GM12891 (cell line): ENCODE measurements around the gene KLHL10. TPM values are rescaled to one million over a fixed set of nuclear protein-coding genes. Genes with fewer than 3 reads are reported as not detected.

Experiments used
- DNase-seq: peaks from one replicate; pipeline ENCODE4 v3.0.0; 2011; ENCODE audit warnings: low spot score; ENCODE audit not compliant: insufficient read length
- FAIRE-seq: peaks from 2 replicates; lab custom pipeline; 2011; peaks lifted over from hg19 to GRCh38; lab: Jason Lieb, UNC
- PAX5 ChIP-seq: IDR thresholded peaks from 2 replicates; pipeline ENCODE4 v1.6.1; 2011; ENCODE audit warnings: low read length, moderate library complexity, mild to moderate bottlenecking; ENCODE audit not compliant: insufficient read depth, severe bottlenecking
- POLR2A ChIP-seq: IDR thresholded peaks from 2 replicates; pipeline ENCODE4 v1.6.1; 2011; ENCODE audit warnings: low read depth, low read length, control low read depth
- POLR2AphosphoS5 ChIP-seq: IDR thresholded peaks from 2 replicates; pipeline ENCODE4 v1.6.1; 2011; ENCODE audit warnings: low read depth, low read length, control low read depth
- POU2F2 ChIP-seq: IDR thresholded peaks from 2 replicates; pipeline ENCODE4 v1.6.1; 2011; ENCODE audit warnings: low read depth, mild to moderate bottlenecking, control low read depth, low read length, moderate library complexity
- SPI1 ChIP-seq: IDR thresholded peaks from 2 replicates; pipeline ENCODE4 v1.6.1; 2011; ENCODE audit warnings: low read depth, low read length, control low read depth
- TAF1 ChIP-seq: IDR thresholded peaks from 2 replicates; pipeline ENCODE4 v1.6.1; 2011; ENCODE audit warnings: low read depth, low read length, control low read depth
- polyA plus RNA-seq: library from polyadenylated mRNA; unstranded; fragments of >200 nt; gene quantifications from one replicate; pipeline ENCODE4 v1.2.1, GENCODE V29; 2012; ENCODE audit warnings: low read depth, missing spikeins, inconsistent platforms; ENCODE audit not compliant: missing spikeins

KLHL10 gene
- 0.13 TPM for polyA plus RNA-seq

- no peak for FAIRE-seq
- no peak for TF ChIP-seq SPI1
- no peak for TF ChIP-seq POLR2A
- TF ChIP-seq POU2F2, result no peak
- no peak for TF ChIP-seq TAF1
- TF ChIP-seq PAX5, result no peak
- no peak for TF ChIP-seq POLR2AphosphoS5
- no peak for DNase-seq
These were observed at the start of gene KLHL10 for GRCh38 chr17:41837761-41838538. Gene KLHL10 (plus strand): TSS chr17:41837825. CDS start chr17:41837933, 108 bp downstream.

GRCh38 chr17:41792845-41793783 lies 44.5 kb upstream of the KLHL10 start:
- DNase-seq (no peak), FAIRE-seq (no peak)
- TF ChIP-seq PAX5 (no peak), TAF1 (no peak), POU2F2 (no peak), SPI1 (no peak)

GRCh38 chr17:41793784-41794539 lies 43.7 kb upstream of the KLHL10 start:
- no peak for DNase-seq
- TF ChIP-seq SPI1, result no peak
- no peak for FAIRE-seq

- FAIRE-seq, result no peak
- no peak for DNase-seq
- TF ChIP-seq SPI1 (no peak), PAX5 (no peak), POLR2A (no peak), TAF1 (no peak), POU2F2 (no peak), POLR2AphosphoS5 (no peak)
These were observed 43.1 kb upstream of the KLHL10 start for GRCh38 chr17:41794540-41794975.

GRCh38 chr17:41796121-41796895 lies 41.3 kb upstream of the KLHL10 start:
- FAIRE-seq, result no peak
- no peak for DNase-seq
- no peak for TF ChIP-seq POU2F2
- no peak for TF ChIP-seq POLR2A
- no peak for TF ChIP-seq SPI1
- no peak for TF ChIP-seq TAF1
- TF ChIP-seq POLR2AphosphoS5, result no peak
- no peak for TF ChIP-seq PAX5

GRCh38 chr17:41797377-41797776 lies 40.2 kb upstream of the KLHL10 start:
- no peak for DNase-seq

GRCh38 chr17:41799366-41799765 lies 38.3 kb upstream of the KLHL10 start:
- FAIRE-seq (no peak), DNase-seq (no peak)
- TF ChIP-seq POLR2AphosphoS5 (no peak), TAF1 (no peak), POLR2A (no peak), PAX5 (no peak), SPI1 (no peak), POU2F2 (no peak)

More at GRCh38 chr17:41797377-41797776, 40.2 kb upstream of the KLHL10 start:
- TF ChIP-seq POU2F2 (no peak), SPI1 (no peak), TAF1 (no peak), POLR2AphosphoS5 (no peak), PAX5 (no peak), POLR2A (no peak)
- FAIRE-seq, result no peak

GRCh38 chr17:41800601-41801373 lies 36.8 kb upstream of the KLHL10 start:
- no peak for TF ChIP-seq TAF1
- no peak for TF ChIP-seq PAX5
- DNase-seq (no peak), FAIRE-seq (no peak)
